Adipose tissue (tissue), 3 donors: ENCODE results near the gene ARL2BP. TPM values are rescaled to one million over a fixed set of nuclear protein-coding genes. Genes with fewer than 3 reads are reported as not detected.
"Not testable (repeated sequence)": the region's sequence is repeated elsewhere in the genome, so short reads cannot be mapped to it uniquely, and the experiment has no call there.

Source experiments
- H3K27ac ChIP-seq: one replicate; pipeline ENCODE4 v1.5.1; 2013; ENCODE audit warnings: low read depth, low read length
- WGBS, 3 donors: extraction: QIAGEN DNeasy Blood & Tissue Kit; methylation state at CpG; one replicate each; pipeline ENCODE4 v1.1.7; 2013; 5-methylcytosine and 5-hydroxymethylcytosine counted together
- polyA plus RNA-seq, 3 donors: library from polyadenylated mRNA; stranded (reverse); fragments of 200-250 nt; gene quantifications; one replicate each; pipeline ENCODE4 v1.2.3, GENCODE V29; 2013
- donor health status: healthy with polysubstance abuse.
- donor health status: Bipolar disorder and iron deficiency.
- donor health status: healthy.

ARL2BP gene
- 10 to 100 TPM; 17.4 to 57.9 (median 35.5) TPM for polyA plus RNA-seq

DNA sequence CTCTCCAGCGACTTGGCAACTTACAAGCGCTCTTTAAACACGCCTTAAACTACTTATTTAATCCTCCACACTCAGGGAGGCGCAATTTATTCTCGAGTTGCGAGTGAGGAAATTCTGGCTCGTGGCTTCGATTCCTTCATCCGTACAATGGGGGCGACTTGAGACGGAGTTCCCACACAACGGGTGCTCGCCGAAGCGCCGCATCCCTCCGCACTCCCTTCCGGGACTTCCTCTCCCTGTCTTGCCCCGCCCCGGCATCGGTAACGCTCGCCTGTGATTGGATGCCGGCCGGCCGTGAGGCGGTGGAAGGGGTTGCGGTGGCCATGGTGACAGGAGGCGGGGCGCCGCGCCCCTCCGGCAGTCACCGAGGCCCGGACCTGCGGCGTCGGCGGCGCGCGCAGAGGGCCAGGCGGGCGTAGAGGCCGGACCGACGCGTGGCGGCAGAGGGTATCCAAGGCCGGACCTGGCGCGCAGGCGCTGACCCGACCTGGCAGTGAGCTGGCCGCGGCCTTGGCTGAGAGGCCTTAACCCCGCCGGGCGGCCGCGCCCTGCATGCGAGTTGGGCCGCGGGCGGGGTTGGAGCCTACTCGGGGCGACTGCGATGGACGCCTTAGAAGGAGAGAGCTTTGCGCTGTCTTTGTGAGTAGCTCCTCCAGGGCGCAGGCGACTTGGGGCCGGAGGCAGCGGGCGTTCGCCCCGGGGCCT lies at the start of gene ARL2BP:
Gene ARL2BP, plus strand, starts transcription at position 493 of the 705 bp plus-strand sequence. Its CDS starts 109 bp downstream, at position 602.
- 0 to 1% (median 0%) methylated on average over 68 to 77 of the region's 77 CpGs for WGBS, 3 donors
- H3K27ac ChIP-seq: peak within 1 kb of the TSS; percentile 71

DNA sequence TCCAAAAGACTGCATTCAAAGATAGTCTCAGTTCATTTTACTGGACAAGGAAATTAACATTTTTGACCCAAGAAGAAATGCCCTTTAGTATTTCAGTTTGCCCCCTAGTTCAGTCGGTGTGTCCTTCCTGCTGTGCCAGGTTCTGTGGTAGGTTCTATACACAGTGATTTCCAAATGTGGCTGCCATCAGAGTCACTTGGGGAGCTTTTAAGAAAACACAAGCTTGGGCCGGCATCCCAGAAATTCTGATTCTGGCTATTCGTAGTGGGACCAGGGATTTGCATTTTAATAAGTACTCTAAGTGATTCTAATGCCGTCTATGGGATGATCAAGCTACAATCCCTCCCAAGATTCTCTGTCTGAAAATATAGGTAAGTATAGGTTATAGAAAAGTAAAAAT lies 48.8 kb upstream of the ARL2BP start:
- 70 to 71% (median 71%) methylated on average over 4 of the region's 4 CpGs for WGBS, 3 donors
- no peak overlapping the region for H3K27ac ChIP-seq

DNA sequence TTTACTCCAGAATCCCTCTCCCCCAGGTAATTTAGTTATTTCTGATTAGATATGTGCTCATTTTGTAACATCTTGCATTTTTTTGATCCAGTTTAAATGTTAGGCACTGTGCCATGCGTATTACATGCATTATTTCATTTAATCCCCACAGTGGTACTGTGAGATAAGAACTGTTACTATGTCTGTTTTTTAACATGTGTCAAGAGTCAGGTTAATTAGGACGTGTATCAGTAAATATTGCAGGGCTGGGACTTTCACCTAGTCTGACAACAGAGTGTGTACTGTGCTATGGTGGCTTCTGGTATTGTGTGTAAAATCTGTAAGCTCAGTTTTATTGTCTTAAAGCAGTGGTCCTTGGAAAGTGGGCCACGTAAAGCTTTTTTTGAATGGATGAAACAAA lies 48.3 kb upstream of the ARL2BP start:
- 55 to 82% (median 80%) methylated on average over 3 of the region's 3 CpGs for WGBS, 3 donors
- no peak overlapping the region for H3K27ac ChIP-seq

DNA sequence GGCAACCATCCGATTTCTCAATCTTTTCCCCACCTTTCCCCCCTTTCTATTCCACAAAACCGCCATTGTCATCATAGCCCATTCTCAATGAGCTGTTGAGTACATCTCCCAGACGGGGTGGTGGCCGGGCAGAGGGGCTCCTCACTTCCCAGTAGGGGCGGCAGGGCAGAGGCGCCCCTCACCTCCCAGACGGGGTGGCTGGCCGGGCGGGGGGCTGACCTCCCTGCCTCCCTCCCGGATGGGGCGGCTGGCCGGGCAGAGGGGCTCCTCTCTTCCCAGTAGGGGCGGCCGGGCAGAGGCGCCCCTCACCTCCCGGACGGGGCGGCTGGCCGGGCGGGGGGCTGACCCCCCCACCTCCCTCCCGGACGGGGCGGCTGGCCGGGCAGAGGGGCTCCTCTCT lies 44.7 kb upstream of the ARL2BP start:
- WGBS, 3 donors: 95 to 97% (median 95%) methylated on average over 6 to 14 of the region's 24 CpGs

DNA sequence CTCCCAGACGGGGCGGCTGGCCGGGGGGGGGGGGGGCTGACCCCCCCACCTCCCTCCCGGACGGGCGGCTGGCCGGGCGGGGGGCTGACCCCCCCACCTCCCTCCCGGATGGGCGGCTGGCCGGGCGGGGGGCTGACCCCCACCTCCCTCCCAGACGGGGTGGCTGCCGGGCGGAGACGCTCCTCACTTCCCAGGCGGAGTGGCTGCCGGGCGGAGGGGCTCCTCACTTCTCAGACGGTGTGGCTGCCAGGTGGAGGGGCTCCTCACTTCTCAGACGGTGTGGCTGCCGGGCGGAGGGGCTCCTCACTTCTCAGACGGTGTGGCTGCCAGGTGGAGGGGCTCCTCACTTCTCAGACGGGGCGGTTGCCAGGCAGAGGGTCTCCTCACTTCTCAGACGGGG lies 44.1 kb upstream of the ARL2BP start:
- 88 to 95% (median 90%) methylated on average over 12 to 27 of the region's 27 CpGs for WGBS, 3 donors
- not testable (repeated sequence) for H3K27ac ChIP-seq

More for the DNA sequence above, 44.7 kb upstream of the ARL2BP start:
- not testable (repeated sequence) for H3K27ac ChIP-seq

DNA sequence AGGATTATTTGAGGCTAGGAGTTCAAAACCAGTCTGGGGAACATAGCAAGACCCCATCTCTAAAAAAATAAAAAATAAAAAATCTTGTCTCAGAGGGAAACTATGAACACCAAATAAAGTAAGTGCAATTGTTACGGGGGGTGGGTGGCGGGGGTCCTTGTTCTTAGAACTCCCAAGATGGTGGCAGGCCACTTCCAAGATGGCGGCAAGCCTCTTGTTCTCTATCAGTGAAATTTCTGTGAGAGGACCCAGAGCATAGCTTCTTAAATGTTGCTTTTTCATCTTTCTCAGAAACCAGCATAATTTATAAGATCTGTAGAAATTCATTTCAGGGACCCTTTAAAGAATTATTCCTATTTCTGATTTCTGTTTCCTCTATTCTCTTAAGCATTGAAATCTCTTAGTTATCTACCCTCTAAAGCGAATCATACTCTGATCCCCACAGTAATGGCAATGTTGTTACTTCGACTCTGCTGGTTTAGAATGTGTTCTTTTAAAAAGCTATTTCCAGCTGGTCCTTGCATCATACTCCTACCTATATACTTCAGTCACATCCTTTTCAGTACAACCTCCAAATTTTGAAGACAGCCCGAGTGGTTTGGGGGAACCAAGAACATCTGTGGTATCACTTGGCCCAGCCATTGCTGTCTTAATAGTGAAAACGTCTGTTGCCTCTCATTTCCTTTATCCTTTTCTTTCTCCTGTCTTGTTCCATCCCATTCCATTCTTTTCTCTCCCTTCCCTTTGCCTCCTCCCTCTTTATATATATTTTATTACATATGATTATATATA lies 42.8 kb upstream of the ARL2BP start:
- WGBS, 3 donors: 88 to 95% (median 88%) methylated on average over 7 of the region's 7 CpGs
- H3K27ac ChIP-seq: no peak overlapping the region

DNA sequence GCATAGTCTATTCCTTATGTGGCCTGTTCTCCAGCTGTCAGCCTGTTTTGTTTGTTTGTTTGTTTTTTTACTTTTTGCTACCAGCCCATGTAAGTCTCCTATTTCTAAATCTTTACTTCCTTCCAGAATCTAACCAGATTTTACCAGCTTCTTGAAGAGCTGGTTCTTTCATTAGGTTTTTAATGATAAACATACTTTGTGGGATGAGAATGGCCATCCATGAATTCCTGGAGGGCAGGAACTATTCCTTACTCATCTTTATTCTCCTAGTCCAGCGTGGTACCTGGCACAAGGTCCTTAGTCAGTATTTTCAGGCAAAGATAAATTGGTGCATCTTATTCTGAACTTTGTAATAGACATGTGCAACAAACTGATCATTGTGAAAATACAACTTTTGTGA lies 41.6 kb upstream of the ARL2BP start:
- 66 to 75% (median 72%) methylated on average over 1 of the region's 1 CpG for WGBS, 3 donors
- no peak overlapping the region for H3K27ac ChIP-seq

DNA sequence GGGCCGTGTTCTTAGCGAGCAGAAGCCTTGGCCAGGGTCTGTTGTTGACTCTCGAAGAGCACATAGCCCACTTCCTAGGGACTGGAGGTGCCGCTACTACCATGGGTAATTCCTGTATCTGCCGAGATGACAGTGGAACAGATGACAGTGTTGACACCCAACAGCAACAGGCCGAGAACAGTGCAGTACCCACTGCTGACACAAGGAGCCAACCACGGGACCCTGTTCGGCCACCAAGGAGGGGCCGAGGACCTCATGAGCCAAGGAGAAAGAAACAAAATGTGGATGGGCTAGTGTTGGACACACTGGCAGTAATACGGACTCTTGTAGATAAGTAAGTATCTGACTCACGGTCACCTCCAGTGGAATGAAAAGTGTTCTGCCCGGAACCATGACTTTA lies 40.4 kb upstream of the ARL2BP start:
- WGBS, 3 donors: 92 to 94% (median 93%) methylated on average over 12 of the region's 12 CpGs
- no peak overlapping the region for H3K27ac ChIP-seq

DNA sequence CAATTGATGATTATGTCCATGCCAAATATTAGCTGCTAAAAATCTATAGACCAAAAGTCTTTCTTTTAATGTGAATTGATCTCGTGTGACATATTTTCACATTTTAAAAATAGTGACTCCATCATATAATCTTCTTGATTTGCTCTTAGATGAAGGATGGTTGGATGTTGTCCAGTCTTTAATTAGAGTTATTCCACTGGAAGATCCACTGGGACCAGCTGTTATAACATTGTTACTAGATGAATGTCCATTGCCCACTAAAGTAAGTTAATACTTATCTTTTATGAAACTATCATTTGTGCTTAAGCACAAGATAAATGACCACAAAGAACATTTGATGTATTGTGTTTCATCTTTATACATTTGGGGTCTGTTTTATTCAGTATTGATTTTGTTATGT lies 36.1 kb upstream of the ARL2BP start:
- WGBS, 3 donors: 92 to 98% (median 93%) methylated on average over 1 of the region's 1 CpG
- H3K27ac ChIP-seq: no peak overlapping the region

DNA sequence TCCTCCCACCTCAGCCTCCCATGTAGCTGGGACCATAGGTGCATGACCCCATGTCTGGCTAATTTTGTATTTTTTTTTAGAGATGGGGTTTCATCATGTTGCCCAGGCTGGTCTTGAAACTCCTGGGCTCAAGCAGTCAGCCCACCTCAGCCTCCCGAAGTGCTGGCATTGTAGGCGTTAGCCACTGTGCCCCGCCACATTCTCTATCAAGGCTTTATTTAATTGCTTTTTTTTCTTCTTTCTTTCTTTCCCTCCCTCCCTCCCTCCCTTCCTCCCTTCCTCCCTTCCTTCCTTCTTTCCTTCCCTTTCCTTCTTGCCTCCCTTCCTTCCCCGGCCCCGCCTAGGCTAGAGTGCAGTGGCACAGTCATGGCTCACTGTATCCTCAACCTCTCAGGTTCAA lies 35.3 kb upstream of the ARL2BP start:
- 95 to 98% (median 96%) methylated on average over 5 of the region's 5 CpGs for WGBS, 3 donors
- no peak overlapping the region for H3K27ac ChIP-seq

DNA sequence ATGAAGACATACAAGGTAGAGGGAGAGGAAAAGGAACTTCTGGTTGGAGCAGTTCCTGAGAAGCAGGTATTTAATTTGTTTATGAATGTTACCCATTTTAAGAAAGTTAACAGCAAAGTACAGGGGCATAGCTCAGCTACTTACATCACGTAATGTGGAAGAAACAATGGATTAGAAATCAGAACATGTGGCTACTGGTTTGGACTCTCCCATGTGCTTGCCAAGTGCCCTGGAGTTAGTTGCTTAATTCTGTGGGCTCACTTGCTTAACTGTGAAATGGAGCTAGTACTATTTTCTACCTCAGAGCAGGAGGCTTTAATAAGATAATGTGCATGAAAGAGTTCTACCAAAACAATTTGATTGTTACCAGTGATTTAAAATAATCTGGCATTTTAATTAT lies 31.6 kb upstream of the ARL2BP start:
- H3K27ac ChIP-seq: no peak overlapping the region
- WGBS, 3 donors: 76 to 92% (median 83%) methylated on average over 1 of the region's 1 CpG

DNA sequence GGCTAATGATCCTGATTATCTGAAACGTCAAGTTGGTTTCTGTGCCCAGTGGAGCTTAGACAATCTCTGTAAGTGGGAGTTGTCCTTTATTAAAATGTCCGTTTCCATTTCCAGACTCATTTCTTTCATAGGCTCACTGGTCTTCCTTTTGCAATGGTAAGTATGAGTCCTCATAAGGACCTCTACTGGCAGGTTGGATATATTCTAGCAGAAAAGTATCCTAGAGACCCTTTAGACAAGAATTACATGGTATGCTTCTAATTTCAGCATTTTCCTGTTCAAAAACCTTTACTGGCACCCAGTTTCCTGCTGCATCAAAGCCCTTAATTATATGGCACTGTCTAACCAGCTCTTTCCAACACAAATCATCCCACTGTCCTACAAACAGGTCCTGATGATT lies 28.1 kb upstream of the ARL2BP start:
- WGBS, 3 donors: 86 to 93% (median 92%) methylated on average over 2 of the region's 2 CpGs
- no peak overlapping the region for H3K27ac ChIP-seq

DNA sequence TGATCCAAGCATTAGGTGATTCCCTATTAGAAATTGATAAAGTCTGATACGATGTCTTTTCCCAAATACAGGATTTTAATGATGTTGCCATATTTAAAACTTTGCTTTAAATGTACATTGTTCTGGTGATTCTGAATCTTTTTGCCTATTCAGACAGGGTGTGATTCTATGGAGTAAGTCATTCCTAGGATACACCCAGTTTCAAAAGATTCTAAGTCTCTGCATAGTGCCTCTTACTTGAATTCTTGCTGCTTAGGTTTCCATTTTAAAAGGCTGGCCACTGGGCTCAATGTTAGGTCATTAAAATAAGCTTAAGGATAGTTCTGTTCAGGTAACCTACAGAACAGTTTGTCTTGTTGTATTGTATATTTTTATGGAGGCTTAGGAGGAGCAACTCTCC lies 22.0 kb upstream of the ARL2BP start:
- 89 to 93% (median 90%) methylated on average over 1 of the region's 1 CpG for WGBS, 3 donors
- H3K27ac ChIP-seq: no peak overlapping the region

DNA sequence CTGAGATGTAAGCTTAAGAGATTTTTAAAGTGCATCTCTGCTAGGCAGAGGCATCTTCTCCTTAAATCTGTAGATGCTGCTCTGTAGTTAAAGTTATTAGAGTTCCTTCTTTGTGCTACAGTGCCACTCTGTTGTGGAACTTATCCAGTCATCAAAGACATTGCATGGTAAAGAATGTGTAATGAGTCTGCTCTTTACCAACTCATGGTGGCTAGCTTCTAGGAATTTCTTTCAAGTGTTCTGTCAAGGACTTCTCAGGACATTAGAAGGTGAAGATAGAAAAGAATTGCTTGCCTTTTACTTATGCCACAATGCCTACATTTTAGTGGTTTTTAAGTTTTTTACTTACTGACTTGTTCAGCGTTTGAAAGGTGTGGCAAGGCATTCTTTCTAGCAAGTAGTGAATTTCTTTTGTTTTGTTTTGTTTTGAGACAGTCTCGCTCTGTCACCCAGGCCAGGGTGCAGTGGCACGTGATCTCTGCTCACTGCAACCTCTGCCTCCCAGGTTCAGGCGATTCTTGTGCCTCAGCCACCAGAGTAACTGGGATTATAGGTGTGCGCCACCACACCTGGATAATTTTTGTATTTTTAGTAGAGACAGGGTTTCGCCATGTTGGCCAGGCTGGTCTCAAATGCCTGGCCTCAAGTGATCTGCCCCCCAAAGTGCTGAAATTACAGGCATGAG lies 20.3 kb upstream of the ARL2BP start:
- WGBS, 3 donors: 97 to 99% (median 97%) methylated on average over 6 of the region's 6 CpGs
- H3K27ac ChIP-seq: no peak overlapping the region

DNA sequence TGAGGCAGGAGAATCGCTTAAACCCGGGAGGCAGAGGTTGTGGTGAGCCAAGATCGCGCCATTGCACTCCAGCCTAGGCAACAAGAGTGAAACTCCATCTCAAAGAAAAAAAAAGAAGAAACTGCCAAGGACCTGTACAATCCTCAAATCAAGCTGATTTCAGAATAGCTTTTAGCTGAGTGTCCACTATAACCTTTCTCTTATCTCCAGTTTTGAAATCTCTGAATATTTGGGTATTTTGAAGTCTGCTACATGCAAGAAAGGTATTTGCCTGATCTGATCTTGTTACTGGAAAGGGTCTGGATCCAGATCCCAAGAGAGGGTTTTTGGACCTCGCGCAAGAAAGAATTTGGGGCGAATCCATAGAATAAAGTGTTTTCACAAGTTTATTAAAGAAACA lies 19.1 kb upstream of the ARL2BP start:
- H3K27ac ChIP-seq: no peak overlapping the region
- 94 to 97% (median 95%) methylated on average over 7 of the region's 7 CpGs for WGBS, 3 donors

DNA sequence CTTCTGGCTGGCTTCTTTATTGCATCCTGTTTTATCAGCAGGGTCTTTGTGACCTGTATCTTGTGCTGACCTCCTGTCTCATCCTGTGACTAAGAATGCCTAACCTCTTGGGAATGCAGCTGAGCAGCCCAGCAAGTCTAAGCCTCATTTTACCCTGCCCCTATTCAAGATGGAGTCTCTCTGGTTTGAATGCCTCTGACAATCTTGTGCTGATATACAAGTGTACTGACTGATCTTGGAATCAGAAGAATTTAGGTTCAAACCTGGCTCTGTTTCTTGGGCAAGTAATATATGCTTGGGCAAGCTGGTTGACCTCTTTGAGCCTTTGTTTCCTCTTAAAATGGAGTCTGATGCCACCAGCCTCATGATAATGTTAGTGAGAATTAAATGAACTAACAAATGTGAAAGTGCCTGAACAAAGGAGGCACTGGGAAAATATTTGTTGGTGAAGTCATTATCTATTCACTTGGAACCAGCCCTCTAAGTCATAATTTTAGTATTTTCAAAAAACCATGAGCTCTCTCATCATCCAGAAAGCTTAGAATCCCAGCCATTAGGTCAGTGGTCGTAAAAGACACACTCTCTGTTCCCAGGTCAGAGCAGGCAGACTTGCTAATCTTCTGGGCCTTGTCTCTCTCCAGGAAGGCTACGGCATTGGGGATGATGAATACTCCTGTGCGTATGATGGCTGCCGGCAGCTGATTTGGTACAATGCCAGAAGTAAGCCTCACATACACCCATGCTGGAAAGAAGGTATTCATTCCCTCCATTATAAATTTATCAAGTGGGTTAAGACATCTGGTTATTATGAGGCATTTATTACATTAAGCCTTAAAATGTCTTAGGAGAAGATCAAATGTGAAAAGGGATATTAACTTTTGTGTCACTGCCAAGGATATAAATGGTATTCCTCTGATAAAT lies 18.1 kb upstream of the ARL2BP start:
- WGBS, 3 donors: 85 to 90% (median 85%) methylated on average over 4 of the region's 4 CpGs
- H3K27ac ChIP-seq: no peak overlapping the region

DNA sequence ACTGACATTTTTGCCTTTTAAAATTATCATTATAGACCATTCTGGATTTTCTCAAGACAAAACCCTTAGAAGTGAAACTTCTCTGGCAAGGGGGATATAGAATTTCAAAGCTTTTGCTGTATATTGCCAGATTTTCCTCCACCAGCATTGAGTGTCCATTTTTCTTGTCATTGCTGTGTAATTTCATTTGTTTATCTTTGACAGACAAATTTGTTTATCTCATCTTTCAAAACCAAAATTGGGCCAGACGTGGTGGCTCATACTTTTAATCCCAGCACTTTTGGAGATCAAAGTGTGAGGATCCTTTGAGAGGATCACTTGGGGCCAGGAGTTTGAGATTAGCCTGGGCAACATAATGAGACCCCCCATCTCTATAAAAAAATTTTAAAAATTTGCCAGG lies 16.0 kb upstream of the ARL2BP start:
- 91 to 94% (median 92%) methylated on average over 1 of the region's 1 CpG for WGBS, 3 donors
- H3K27ac ChIP-seq: no peak overlapping the region

DNA sequence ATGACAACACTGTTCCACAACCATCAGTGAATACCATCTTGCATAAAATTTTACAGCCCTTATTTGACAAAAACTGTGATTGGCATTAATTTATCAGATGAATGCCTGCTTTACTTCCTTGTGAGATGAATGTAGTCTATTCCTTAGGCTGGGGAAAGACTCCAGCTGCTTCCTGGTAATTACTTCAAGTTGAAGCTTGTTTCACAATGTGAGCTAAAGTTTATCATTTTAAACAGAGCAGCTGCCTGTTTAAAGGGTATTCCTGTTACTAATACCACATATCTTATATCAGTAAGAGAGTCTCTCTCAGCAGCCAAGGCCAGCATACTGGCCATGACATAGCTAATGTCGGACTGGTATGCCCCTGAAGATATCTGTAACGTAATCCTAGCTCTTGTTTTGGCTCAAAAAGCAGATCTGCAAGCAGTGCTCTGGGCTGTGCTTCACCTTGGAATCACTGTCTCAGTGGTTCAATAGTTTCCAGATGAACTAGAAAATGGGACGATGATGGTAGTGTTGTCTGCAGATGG lies 13.2 kb upstream of the ARL2BP start:
- H3K27ac ChIP-seq: no peak overlapping the region
- WGBS, 3 donors: 55 to 93% (median 88%) methylated on average over 3 of the region's 3 CpGs
